HEK293T (cell line): Measurements from ENCODE around the gene TFG.

Source experiments
- CTCF ChIA-PET: fragments of 350-600 bp; formaldehyde crosslinking; extraction: SDS; loops from one replicate; lab custom pipeline; 2021; ENCODE audit warnings: antibody characterized with exemption, inconsistent platforms; lab: Yijun Ruan, JAX
- POLR2A ChIA-PET: fragments of 350-600 bp; formaldehyde crosslinking; extraction: SDS; loops from one replicate; lab custom pipeline; 2020; ENCODE audit warnings: antibody characterized with exemption, inconsistent platforms; lab: Yijun Ruan, JAX
- DNase-seq: peaks from one replicate; pipeline ENCODE4 v3.0.0; 2012; ENCODE audit warnings: mixed read lengths; ENCODE audit errors: extremely low spot score
- ARNT ChIP-seq: fragments of 450-650 bp; IDR thresholded peaks from 2 replicates; pipeline ENCODE4 v1.6.1; 2017; ENCODE audit warnings: mild to moderate bottlenecking
- BHLHE40 ChIP-seq: fragments of 450-650 bp; IDR thresholded peaks from 2 replicates; pipeline ENCODE4 v1.6.1; 2016; ENCODE audit warnings: mild to moderate bottlenecking, moderate library complexity, borderline replicate concordance
- CTBP1 ChIP-seq: fragments of 450-650 bp; IDR thresholded peaks from 2 replicates; pipeline ENCODE4 v1.6.1; 2016; ENCODE audit warnings: borderline replicate concordance
- ELF4 ChIP-seq: fragments of 450-650 bp; IDR thresholded peaks from 2 replicates; pipeline ENCODE4 v1.6.1; 2017; ENCODE audit warnings: antibody characterized with exemption
- FOXA1 ChIP-seq: fragments of 450-650 bp; IDR thresholded peaks from 2 replicates; pipeline ENCODE4 v1.6.1; 2016; ENCODE audit warnings: mild to moderate bottlenecking
- FOXK2 ChIP-seq: fragments of 450-650 bp; IDR thresholded peaks from 2 replicates; pipeline ENCODE4 v1.6.1; 2016; ENCODE audit warnings: mild to moderate bottlenecking
- FOXM1 ChIP-seq: fragments of 450-650 bp; IDR thresholded peaks from 2 replicates; pipeline ENCODE4 v1.6.1; 2017; ENCODE audit warnings: mild to moderate bottlenecking, borderline replicate concordance
- HDGF ChIP-seq: fragments of 450-650 bp; IDR thresholded peaks from 2 replicates; pipeline ENCODE4 v1.6.1; 2017; ENCODE audit warnings: antibody characterized with exemption, borderline replicate concordance
- L3MBTL2 ChIP-seq: fragments of 450-650 bp; conservative IDR thresholded peaks from 2 replicates; pipeline ENCODE4 v1.6.1; 2016; ENCODE audit warnings: mild to moderate bottlenecking
- LEF1 ChIP-seq: fragments of 450-650 bp; IDR thresholded peaks from 2 replicates; pipeline ENCODE4 v1.6.1; 2017; ENCODE audit warnings: mild to moderate bottlenecking, borderline replicate concordance
- NFRKB ChIP-seq: fragments of 450-650 bp; IDR thresholded peaks from 2 replicates; pipeline ENCODE4 v1.6.1; 2016; ENCODE audit warnings: mild to moderate bottlenecking, moderate library complexity
- SP1 ChIP-seq: fragments of 450-650 bp; IDR thresholded peaks from 2 replicates; pipeline ENCODE4 v1.6.1; 2017
- SUZ12 ChIP-seq: fragments of 450-650 bp; IDR thresholded peaks from 2 replicates; pipeline ENCODE4 v1.6.1; 2016; ENCODE audit warnings: mild to moderate bottlenecking
- TARDBP ChIP-seq: fragments of 450-650 bp; IDR thresholded peaks from 2 replicates; pipeline ENCODE4 v1.6.1; 2016
- ZNF384 ChIP-seq: fragments of 450-650 bp; IDR thresholded peaks from 2 replicates; pipeline ENCODE4 v1.6.1; 2016
- TF ChIP-seq, protein P1 (sequence below): fragments of 450-650 bp; IDR thresholded peaks from 2 replicates; pipeline ENCODE4 v1.6.1; 2016

TFG gene

DNA sequence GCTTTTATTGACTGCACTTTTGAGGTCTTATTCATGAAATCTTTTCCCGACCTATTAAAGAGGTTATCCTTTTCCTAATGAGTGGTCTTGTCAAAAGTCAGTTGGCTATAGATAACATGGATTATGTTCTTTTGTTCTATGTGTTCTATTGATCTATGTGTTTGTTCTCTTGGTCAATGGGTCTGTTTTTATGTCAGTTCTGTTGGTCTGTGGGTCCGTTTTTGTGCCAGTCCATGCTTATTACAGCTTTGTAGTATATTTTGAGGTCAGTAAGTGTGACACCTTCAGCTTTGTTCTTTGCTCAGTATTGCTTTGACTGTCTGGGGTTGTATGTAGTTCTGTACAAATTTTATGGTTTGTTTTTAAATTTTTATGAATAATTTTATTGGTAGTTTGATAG, 7.8 kb downstream of the TFG start:
- ChIA-PET CTCF (no interaction called here), POLR2A (no interaction called here)
- TF ChIP-seq CTBP1 = no peak
- TF ChIP-seq HDGF = no peak
- TF ChIP-seq NFRKB = no peak
- no peak for TF ChIP-seq L3MBTL2
- no peak for TF ChIP-seq FOXA1
- TF ChIP-seq SUZ12 = no peak
- TF ChIP-seq SP1 = no peak
- no peak for TF ChIP-seq LEF1
- TF ChIP-seq BHLHE40 = no peak
- TF ChIP-seq FOXM1 = no peak
- DNase-seq = no peak

DNA sequence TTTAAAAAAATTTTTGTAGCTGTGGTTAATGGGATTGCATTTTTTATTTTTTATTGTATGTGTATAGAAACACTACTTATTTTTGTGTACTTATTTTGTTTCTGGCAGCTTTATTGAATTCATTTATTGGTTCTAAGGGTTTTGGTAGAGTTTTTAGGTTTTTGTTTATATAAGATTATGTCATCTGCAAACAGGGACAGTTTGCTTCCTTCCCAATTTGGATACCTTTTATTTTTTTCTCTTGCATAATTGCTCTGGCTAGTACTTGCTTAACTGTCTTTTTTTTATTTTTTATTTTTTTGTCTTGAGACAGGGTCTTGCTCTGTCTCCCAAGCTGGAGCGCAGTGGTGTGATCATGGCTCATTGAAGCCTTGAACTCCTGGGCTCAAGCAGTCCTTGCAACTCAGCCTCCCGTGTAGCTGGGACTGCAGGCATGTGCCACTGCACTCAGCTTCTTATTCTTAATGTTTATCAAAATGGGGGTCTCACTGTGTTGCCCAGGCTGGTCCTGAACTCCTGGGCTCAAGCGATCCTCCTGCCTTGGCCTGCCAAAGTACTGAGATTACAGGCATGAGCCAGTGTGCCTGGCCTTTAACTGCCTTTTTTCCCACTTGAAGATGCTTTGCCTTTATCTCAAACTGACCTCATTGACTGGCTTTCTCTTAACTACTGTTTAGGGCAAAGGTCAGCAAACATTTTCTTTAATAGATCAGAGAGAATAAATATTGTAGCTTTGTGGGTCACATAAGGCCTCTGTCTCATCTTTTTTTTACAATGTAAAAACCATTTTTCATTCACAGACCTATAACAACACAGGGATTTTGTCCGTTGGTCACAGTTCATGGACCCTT, 8.6 kb downstream of the TFG start:
- TF ChIP-seq HDGF = no peak
- TF ChIP-seq NFRKB = no peak
- TF ChIP-seq L3MBTL2 = no peak
- TF ChIP-seq, protein P1, sequence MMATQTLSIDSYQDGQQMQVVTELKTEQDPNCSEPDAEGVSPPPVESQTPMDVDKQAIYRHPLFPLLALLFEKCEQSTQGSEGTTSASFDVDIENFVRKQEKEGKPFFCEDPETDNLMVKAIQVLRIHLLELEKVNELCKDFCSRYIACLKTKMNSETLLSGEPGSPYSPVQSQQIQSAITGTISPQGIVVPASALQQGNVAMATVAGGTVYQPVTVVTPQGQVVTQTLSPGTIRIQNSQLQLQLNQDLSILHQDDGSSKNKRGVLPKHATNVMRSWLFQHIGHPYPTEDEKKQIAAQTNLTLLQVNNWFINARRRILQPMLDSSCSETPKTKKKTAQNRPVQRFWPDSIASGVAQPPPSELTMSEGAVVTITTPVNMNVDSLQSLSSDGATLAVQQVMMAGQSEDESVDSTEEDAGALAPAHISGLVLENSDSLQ = no peak
- TF ChIP-seq FOXM1 = no peak
- TF ChIP-seq FOXA1 = no peak
- TF ChIP-seq BHLHE40 = no peak
- TF ChIP-seq SP1 = no peak
- TF ChIP-seq ELF4 = no peak
- no peak for TF ChIP-seq ZNF384
- no peak for TF ChIP-seq SUZ12
- no peak for TF ChIP-seq ARNT
- no peak for TF ChIP-seq FOXK2
- TF ChIP-seq LEF1 = no peak
- ChIA-PET CTCF (interaction anchor here (0.6 kb wide), 1 partner anchor 396 kb away, joined by 4 read pairs; no protein-coding TSS in a partner anchor), POLR2A (no interaction called here)
- DNase-seq = no peak

DNA sequence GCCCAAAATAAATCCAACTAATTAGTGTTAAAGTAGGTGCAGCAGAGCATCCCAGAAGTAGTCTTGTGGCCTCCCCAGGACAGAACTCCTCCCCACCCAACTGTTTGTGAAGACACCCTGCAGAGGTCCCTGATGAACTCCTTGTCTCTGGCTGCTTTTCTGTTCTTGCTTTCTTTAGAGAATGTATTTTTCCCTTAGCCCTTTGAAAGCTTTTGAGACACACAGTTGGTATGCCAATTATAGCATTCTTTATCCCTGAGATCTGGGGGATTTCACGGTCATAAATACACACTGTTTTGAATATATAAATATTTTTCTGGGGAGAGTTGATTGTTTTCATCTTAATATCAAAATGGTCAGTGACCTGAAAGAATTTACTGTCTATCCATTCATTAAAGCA, 9.8 kb downstream of the TFG start:
- DNase-seq = no peak
- ChIA-PET CTCF (no interaction called here), POLR2A (no interaction called here)
- TF ChIP-seq FOXA1 (no peak), ELF4 (no peak), BHLHE40 (no peak), ARNT (no peak), SP1 (no peak), LEF1 (no peak), CTBP1 (no peak)

DNA sequence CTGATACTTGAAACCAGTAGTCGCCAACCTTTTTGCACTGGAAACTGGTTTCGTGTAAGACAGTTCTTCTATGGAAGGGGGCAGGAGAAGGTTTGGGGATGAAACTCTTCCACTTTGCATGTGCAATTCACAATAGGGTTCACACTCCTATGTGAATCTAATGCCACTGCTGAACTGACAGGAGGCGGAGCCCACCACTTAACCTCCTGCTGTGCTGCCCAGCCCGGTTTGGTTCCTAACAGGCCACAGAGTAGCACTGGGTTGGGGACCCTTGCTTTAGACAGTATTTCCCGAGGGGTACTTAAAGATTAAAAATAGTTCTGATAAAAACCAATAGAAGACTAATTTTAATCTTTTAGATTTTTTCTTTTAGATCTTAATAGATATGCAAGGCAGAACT, 11.1 kb downstream of the TFG start:
- DNase-seq = no peak
- ChIA-PET CTCF (no interaction called here), POLR2A (interaction anchor here (1.1 kb wide), 1 partner anchor 11 kb away, joined by 3 read pairs; the partner anchor contains the start of gene TFG)
- TF ChIP-seq LEF1 (no peak), ZNF384 (no peak), ELF4 (no peak), CTBP1 (no peak), SUZ12 (no peak)

DNA sequence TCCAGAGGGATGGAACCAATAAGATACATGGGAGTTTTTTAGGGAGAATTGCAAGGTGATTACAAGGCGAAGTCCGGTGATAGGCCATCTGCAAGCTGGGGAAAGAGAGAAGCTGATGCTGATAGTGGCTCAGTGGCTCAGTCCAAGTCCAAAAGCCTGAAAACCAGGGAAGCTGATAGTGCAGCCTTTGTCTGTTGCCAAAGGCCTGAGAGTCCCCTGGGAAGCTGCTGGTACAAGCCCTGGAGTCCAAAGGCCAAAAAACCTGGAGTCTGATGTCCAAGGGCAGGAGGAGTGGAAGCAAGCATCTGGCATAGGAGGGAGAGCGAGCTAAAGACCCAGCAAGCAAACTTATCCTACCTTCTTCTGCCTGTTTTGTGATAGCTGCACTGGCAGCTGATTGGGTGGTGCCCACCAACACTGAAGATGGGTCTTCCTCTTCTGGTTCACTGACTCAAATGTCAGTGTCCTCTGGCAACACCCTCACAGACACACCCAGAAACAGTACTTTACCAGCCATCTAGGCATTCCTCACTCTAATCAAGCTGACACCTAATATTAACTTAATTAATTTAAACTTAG, 16.7 kb downstream of the TFG start:
- no peak for DNase-seq
- ChIA-PET POLR2A (no interaction called here), CTCF (no interaction called here)
- TF ChIP-seq HDGF (no peak), ZNF384 (no peak), FOXA1 (no peak), NFRKB (no peak), CTBP1 (no peak), SUZ12 (no peak), SP1 (no peak), ARNT (no peak)

DNA sequence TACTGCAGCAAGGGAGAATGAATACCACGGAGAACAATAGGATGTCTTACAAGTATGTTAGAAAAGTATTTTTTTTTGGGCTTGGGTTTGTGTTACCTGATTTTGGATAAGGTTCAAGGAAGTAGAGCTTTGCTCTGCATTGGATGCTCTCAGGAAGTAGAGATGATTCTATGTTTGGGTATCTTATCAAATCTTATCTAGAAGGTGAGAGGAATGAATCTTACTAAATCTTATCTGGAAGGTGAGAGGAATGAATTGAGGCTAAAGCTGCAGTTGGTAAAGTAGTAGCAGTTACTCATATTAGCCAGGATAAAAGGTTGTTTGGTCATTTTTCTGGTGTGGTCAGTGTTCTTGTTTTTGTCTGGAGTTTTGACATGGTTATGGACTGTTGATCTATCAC, 17.4 kb downstream of the TFG start:
- ChIA-PET POLR2A (no interaction called here), CTCF (no interaction called here)
- DNase-seq = no peak
- TF ChIP-seq FOXK2 (no peak), L3MBTL2 (no peak), LEF1 (no peak), ZNF384 (no peak), ARNT (no peak), ELF4 (no peak), HDGF (no peak), SUZ12 (no peak), TARDBP (no peak), FOXA1 (no peak), BHLHE40 (no peak)
- TF ChIP-seq, protein P1 = no peak

DNA sequence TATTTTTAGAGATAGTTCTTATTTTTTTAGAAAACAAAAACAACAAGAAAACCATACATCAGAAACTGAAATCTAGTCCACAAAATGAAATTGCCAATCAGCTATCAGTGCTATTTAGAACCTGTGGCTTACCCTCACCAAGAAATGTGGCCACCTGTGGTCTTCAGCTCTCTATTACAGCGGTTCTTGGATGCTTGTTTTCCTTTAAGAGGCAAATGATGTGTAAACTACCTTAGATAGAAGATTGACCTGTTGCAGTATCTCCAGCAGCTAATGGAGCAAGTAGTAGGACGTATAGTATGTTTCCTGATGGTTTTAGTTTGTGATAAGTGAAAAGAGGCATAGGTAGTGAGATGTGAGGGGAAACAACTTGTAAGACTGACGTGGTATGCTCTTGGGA, 21.2 kb downstream of the TFG start:
- TF ChIP-seq CTBP1 (no peak), FOXM1 (no peak), BHLHE40 (no peak), TARDBP (no peak), FOXA1 (no peak), HDGF (no peak), SP1 (no peak), ELF4 (no peak), ZNF384 (no peak), L3MBTL2 (no peak), LEF1 (no peak), FOXK2 (no peak), NFRKB (no peak), SUZ12 (no peak), ARNT (no peak)
- TF ChIP-seq, protein P1 = no peak
- POLR2A ChIA-PET = no interaction called here
- CTCF ChIA-PET = no interaction called here
- DNase-seq = no peak
